PFSK-1 (cell line): Measurements from ENCODE around the gene ENO2.

Source experiments
- FOXP2 ChIP-seq: optimal IDR thresholded peaks from 2 replicates; pipeline ENCODE3; 2011; ENCODE audit warnings: borderline replicate concordance, control low read depth, inconsistent platforms; ENCODE audit not compliant: insufficient read depth; ENCODE audit errors: extremely low read length, extremely low read depth
- POLR2AphosphoS5 ChIP-seq: IDR thresholded peaks from 2 replicates; pipeline ENCODE4 v1.6.1; 2012; ENCODE audit warnings: low read depth, mild to moderate bottlenecking, control low read depth, low read length, moderate library complexity
- REST ChIP-seq, 2 experiments: IDR thresholded peaks; 2 replicates each; pipeline versions ENCODE4 v1.6.1 to v1.8.0; 2011 to 2012; ENCODE audit warnings: low read depth in 2 of 2, low read length in 2 of 2, control low read depth in 1 of 2, inconsistent platforms in 1 of 2, mild to moderate bottlenecking in 1 of 2, moderate library complexity in 1 of 2; ENCODE audit not compliant: insufficient read depth in 1 of 2
- SIN3A ChIP-seq: IDR thresholded peaks from 2 replicates; pipeline ENCODE4 v1.6.1; 2012; ENCODE audit warnings: mild to moderate bottlenecking, low read length, moderate library complexity, borderline replicate concordance; ENCODE audit not compliant: insufficient read depth
- TAF1 ChIP-seq: IDR thresholded peaks from 2 replicates; pipeline ENCODE4 v1.6.1; 2012; ENCODE audit warnings: low read length, control low read depth, borderline replicate concordance; ENCODE audit not compliant: insufficient read depth

Gene ENO2

GRCh38 chr12:6921996-6922946 lies 7.9 kb downstream of the ENO2 start:
- TF ChIP-seq POLR2AphosphoS5: no peak
- no peak for TF ChIP-seq REST (IDR thresholded peaks at IDR 0.05; ENCODE audit: insufficient read depth in 1 of 2, low read depth in 2 of 2, low read length in 2 of 2)
- no peak for TF ChIP-seq TAF1
- no peak for TF ChIP-seq SIN3A
- no peak for TF ChIP-seq FOXP2

GRCh38 chr12:6923003-6923732 lies 8.8 kb downstream of the ENO2 start:
- TF ChIP-seq TAF1 (no peak), REST (IDR thresholded peaks at IDR 0.05; ENCODE audit: insufficient read depth in 1 of 2, low read depth in 2 of 2, low read length in 2 of 2) (no peak), SIN3A (no peak), POLR2AphosphoS5 (no peak), FOXP2 (no peak)

GRCh38 chr12:6923851-6924250 lies 9.5 kb downstream of the ENO2 start:
- TF ChIP-seq TAF1 (no peak), SIN3A (no peak), REST (IDR thresholded peaks at IDR 0.05; ENCODE audit: insufficient read depth in 1 of 2, low read depth in 2 of 2, low read length in 2 of 2) (no peak), FOXP2 (no peak), POLR2AphosphoS5 (no peak)

- TF ChIP-seq REST (IDR thresholded peaks at IDR 0.05; ENCODE audit: insufficient read depth in 1 of 2, low read depth in 2 of 2, low read length in 2 of 2) (no peak), POLR2AphosphoS5 (no peak), TAF1 (no peak), SIN3A (no peak), FOXP2 (no peak)
These were observed 10.8 kb downstream of the ENO2 start for GRCh38 chr12:6925239-6925539.
